ENCODE results near the gene SOCS3.

SOCS3 gene

DNA sequence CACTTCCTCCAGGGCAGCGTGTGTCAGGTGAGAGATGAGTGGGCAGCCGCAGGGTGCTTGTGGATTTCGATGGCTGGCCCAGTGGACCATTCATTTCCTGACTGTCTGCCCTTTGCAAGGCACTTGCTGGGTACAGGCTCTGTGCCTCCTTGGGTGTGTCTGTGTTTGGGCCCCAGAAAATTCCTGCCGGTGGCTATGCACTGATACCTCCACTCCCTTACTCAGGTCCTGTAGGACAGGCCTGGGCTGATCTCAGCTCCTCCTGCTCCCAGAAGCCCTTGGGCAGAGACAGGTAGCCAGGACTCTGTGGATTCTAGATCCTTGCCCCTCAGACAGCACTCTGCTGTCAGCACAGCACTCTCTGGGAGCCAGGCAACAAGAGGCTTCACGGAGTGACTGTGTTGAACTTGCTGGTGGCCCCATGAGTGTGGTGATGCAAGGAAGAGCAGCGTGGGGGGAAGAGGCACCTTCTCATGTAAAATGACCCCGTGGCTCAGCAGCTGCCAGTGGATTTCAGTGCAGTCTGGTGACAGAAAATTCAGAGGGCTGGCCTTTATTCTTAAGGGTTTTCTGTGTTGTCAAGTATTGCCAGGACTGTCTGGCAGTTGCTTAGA lies 47.6 kb upstream of the SOCS3 start:
- Histone ChIP-seq H3K9me2 (ENCODE audit: low read depth, low read length) (no peaks in the 10 kb centered on the region), H3K9ac (ENCODE audit: low read length) (no peak overlapping the region), H3F3A (ENCODE audit: insufficient read depth, low read length) (no peaks in the 10 kb centered on the region), H3K79me2 (ENCODE audit: insufficient read depth, low read length) (no peaks in the 10 kb centered on the region), H3K9me3 (ENCODE audit: low read length) (no peaks in the 10 kb centered on the region), H3K27ac (ENCODE audit: low read depth, low read length, poor library complexity, severe bottlenecking) (no peak overlapping the region), H2AFZ (ENCODE audit: low read length) (no peak overlapping the region), H3K4me1 (ENCODE audit: insufficient read depth, low read length, severe bottlenecking) (no peaks in the 10 kb centered on the region), H3K4me3 (ENCODE audit: low read depth, low read length, poor library complexity, severe bottlenecking) (no peak overlapping the region), H3K36me3 (ENCODE audit: insufficient read depth, low read length) (peaks cover 30% of the 10 kb centered on the region), H3K27me3 (ENCODE audit: insufficient read depth, low read length) (no peaks in the 10 kb centered on the region), H4K20me1 (ENCODE audit: insufficient read depth, low read length) (no peaks in the 10 kb centered on the region), H3K4me2 (ENCODE audit: low read length) (no peak overlapping the region)
- TF ChIP-seq, protein P1, sequence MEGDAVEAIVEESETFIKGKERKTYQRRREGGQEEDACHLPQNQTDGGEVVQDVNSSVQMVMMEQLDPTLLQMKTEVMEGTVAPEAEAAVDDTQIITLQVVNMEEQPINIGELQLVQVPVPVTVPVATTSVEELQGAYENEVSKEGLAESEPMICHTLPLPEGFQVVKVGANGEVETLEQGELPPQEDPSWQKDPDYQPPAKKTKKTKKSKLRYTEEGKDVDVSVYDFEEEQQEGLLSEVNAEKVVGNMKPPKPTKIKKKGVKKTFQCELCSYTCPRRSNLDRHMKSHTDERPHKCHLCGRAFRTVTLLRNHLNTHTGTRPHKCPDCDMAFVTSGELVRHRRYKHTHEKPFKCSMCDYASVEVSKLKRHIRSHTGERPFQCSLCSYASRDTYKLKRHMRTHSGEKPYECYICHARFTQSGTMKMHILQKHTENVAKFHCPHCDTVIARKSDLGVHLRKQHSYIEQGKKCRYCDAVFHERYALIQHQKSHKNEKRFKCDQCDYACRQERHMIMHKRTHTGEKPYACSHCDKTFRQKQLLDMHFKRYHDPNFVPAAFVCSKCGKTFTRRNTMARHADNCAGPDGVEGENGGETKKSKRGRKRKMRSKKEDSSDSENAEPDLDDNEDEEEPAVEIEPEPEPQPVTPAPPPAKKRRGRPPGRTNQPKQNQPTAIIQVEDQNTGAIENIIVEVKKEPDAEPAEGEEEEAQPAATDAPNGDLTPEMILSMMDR (IDR thresholded peaks at IDR 0.05; ENCODE audit: low read length), result no peak
- TF ChIP-seq EZH2 (IDR thresholded peaks at IDR 0.05; ENCODE audit: borderline replicate concordance, low read length), result no peak

DNA sequence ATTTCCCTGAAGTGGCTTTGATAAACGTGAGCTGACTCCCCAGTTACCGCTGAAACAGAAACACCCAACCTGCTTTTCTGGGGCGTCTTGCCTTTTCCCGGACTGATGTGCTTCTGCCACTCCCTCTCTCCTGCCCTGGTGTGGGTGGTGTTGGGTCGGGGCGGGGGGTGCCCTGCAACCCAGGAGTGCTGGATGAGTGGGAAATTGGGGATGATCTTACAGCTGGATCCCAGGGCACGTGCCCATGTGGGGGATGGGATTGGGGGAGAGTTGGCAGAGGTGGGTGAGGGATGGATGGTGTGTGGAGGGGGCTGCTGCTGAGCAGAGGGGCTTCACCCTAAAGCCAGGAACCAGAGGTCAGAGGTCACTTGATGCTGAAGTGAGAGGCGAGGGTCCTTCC lies 47.0 kb upstream of the SOCS3 start:
- Histone ChIP-seq H3K79me2 (ENCODE audit: insufficient read depth, low read length) (no peaks in the 10 kb centered on the region), H3K27ac (ENCODE audit: low read depth, low read length, poor library complexity, severe bottlenecking) (no peak overlapping the region), H3K4me3 (ENCODE audit: low read depth, low read length, poor library complexity, severe bottlenecking) (no peak overlapping the region), H4K20me1 (ENCODE audit: insufficient read depth, low read length) (no peaks in the 10 kb centered on the region), H3K9ac (ENCODE audit: low read length) (no peak overlapping the region), H3K9me2 (ENCODE audit: low read depth, low read length) (no peaks in the 10 kb centered on the region), H3K36me3 (ENCODE audit: insufficient read depth, low read length) (peaks cover 33% of the 10 kb centered on the region), H3K4me1 (ENCODE audit: insufficient read depth, low read length, severe bottlenecking) (no peaks in the 10 kb centered on the region), H3F3A (ENCODE audit: insufficient read depth, low read length) (no peaks in the 10 kb centered on the region), H3K9me3 (ENCODE audit: low read length) (no peaks in the 10 kb centered on the region), H3K4me2 (ENCODE audit: low read length) (no peak overlapping the region), H2AFZ (ENCODE audit: low read length) (no peak overlapping the region), H3K27me3 (ENCODE audit: insufficient read depth, low read length) (no peaks in the 10 kb centered on the region)
- TF ChIP-seq, protein P1 (IDR thresholded peaks at IDR 0.05; ENCODE audit: low read length), result no peak
- no peak for TF ChIP-seq EZH2 (IDR thresholded peaks at IDR 0.05; ENCODE audit: borderline replicate concordance, low read length)

DNA sequence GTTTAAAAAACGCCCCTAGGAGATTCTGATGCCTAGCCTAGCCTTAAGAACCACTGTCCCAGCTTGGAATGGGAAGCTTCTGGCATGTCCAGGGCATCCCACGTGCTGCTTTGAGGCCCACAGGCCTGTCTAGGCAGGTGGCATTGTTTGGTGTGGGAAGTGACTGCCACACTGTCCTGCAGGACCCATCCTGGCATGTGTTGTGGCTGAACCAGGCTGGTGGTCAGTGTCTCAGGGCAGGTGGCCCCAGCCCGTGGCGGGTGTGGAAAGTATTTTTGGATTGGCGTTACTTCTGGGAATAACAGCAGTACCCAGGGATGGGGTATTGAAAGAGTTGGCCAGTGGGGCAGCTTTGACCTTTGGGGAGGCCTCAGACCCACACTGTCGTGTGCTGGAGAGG lies 46.5 kb upstream of the SOCS3 start:
- TF ChIP-seq EZH2 (IDR thresholded peaks at IDR 0.05; ENCODE audit: borderline replicate concordance, low read length), result no peak
- TF ChIP-seq, protein P1 (IDR thresholded peaks at IDR 0.05; ENCODE audit: low read length), result no peak
- no peaks in the 10 kb centered on the region for H4K20me1 ChIP-seq (ENCODE audit: insufficient read depth, low read length)
- no peak overlapping the region for H3K4me3 ChIP-seq (ENCODE audit: low read depth, low read length, poor library complexity, severe bottlenecking)
- H3F3A ChIP-seq (ENCODE audit: insufficient read depth, low read length), result no peaks in the 10 kb centered on the region
- no peak overlapping the region for H3K27ac ChIP-seq (ENCODE audit: low read depth, low read length, poor library complexity, severe bottlenecking)
- H3K4me1 ChIP-seq (ENCODE audit: insufficient read depth, low read length, severe bottlenecking), result no peaks in the 10 kb centered on the region
- H3K9me3 ChIP-seq (ENCODE audit: low read length), result no peaks in the 10 kb centered on the region
- no peaks in the 10 kb centered on the region for H3K27me3 ChIP-seq (ENCODE audit: insufficient read depth, low read length)
- H3K9ac ChIP-seq (ENCODE audit: low read length), result no peak overlapping the region
- H3K36me3 ChIP-seq (ENCODE audit: insufficient read depth, low read length), result peaks cover 38% of the 10 kb centered on the region
- no peak overlapping the region for H2AFZ ChIP-seq (ENCODE audit: low read length)
- no peaks in the 10 kb centered on the region for H3K79me2 ChIP-seq (ENCODE audit: insufficient read depth, low read length)
- H3K9me2 ChIP-seq (ENCODE audit: low read depth, low read length), result no peaks in the 10 kb centered on the region
- no peak overlapping the region for H3K4me2 ChIP-seq (ENCODE audit: low read length)
